Endothelial cell (in vitro differentiated cells): ENCODE data around the gene TBKBP1. TPM values are rescaled to one million over a fixed set of nuclear protein-coding genes. Genes with fewer than 3 reads are reported as not detected.
A peak's percentile ranks its signal among the peaks of the same experiment; 100 is the strongest.

ENCODE experiments used
- DNase-seq: peaks from one replicate; pipeline ENCODE4 v3.0.0; 2021; ENCODE audit warnings: low spot score
- H3K27ac Mint-ChIP-seq: one replicate; pipeline ENCODE4 v1.8.0; 2021; ENCODE audit warnings: mixed read lengths, inconsistent platforms; ENCODE audit not compliant: unreplicated experiment
- H3K27me3 Mint-ChIP-seq: one replicate; pipeline ENCODE4 v1.8.0; 2021; ENCODE audit warnings: mild to moderate bottlenecking, moderate library complexity, mixed read lengths, inconsistent platforms; ENCODE audit not compliant: unreplicated experiment
- H3K36me3 Mint-ChIP-seq: one replicate; pipeline ENCODE4 v1.8.0; 2021; ENCODE audit warnings: mild to moderate bottlenecking, low read depth, mixed read lengths, inconsistent platforms; ENCODE audit not compliant: unreplicated experiment
- H3K4me1 Mint-ChIP-seq: one replicate; pipeline ENCODE4 v1.8.0; 2021; ENCODE audit warnings: mild to moderate bottlenecking, mixed read lengths, inconsistent platforms; ENCODE audit not compliant: unreplicated experiment
- H3K4me3 Mint-ChIP-seq: one replicate; pipeline ENCODE4 v1.8.0; 2021; ENCODE audit warnings: mild to moderate bottlenecking, mixed read lengths, inconsistent platforms; ENCODE audit not compliant: unreplicated experiment
- H3K9me3 Mint-ChIP-seq: one replicate; pipeline ENCODE4 v1.8.0; 2021; ENCODE audit warnings: mixed read lengths, inconsistent platforms; ENCODE audit not compliant: unreplicated experiment
- CTCF ChIP-seq: fragments of 200-600 bp; sonication (generic); IDR thresholded peaks from one replicate; pipeline ENCODE4 v1.5.0; 2021; ENCODE audit warnings: antibody characterized with exemption; ENCODE audit not compliant: unreplicated experiment
- total RNA-seq: library from RNA; stranded (reverse); fragmentation: NEBNext Ultra II Directional; extraction: Animal tissue kit (Norgen Biotek cat#: 25700); gene quantifications from one replicate; pipeline ENCODE4 v1.2.1, GENCODE V29; 2021; ENCODE audit not compliant: unreplicated experiment

Gene TBKBP1
- total RNA-seq, 1 donor from 2014 or later: 31.4 TPM

- peaks cover 29% of the 10 kb centered on the region for H3K36me3 Mint-ChIP-seq
- no peaks in the 10 kb centered on the region for H3K9me3 Mint-ChIP-seq
- peaks cover 24% of the 10 kb centered on the region for H3K27me3 Mint-ChIP-seq
- H3K4me3 Mint-ChIP-seq: no peak overlapping the region
- H3K27ac Mint-ChIP-seq: no peak overlapping the region
- H3K4me1 Mint-ChIP-seq: peaks cover 7% of the 10 kb centered on the region
- no peak for DNase-seq
- TF ChIP-seq CTCF: no peak
These were observed 17.6 kb downstream of the TBKBP1 start for GRCh38 chr17:47711366-47712099.

GRCh38 chr17:47712330-47713023, 18.5 kb downstream of the TBKBP1 start:
- TF ChIP-seq CTCF: no peak
- H3K27ac Mint-ChIP-seq: no peak overlapping the region
- H3K4me1 Mint-ChIP-seq: no peaks in the 10 kb centered on the region
- DNase-seq: no peak
- H3K36me3 Mint-ChIP-seq: peaks cover 21% of the 10 kb centered on the region
- no peaks in the 10 kb centered on the region for H3K9me3 Mint-ChIP-seq
- no peak overlapping the region for H3K4me3 Mint-ChIP-seq
- peaks cover 19% of the 10 kb centered on the region for H3K27me3 Mint-ChIP-seq

GRCh38 chr17:47713980-47714700, 20.2 kb downstream of the TBKBP1 start:
- no peak for DNase-seq
- no peak overlapping the region for H3K4me3 Mint-ChIP-seq
- H3K36me3 Mint-ChIP-seq: peaks cover 16% of the 10 kb centered on the region
- H3K9me3 Mint-ChIP-seq: no peaks in the 10 kb centered on the region
- TF ChIP-seq CTCF: no peak
- H3K4me1 Mint-ChIP-seq: peaks cover 14% of the 10 kb centered on the region
- H3K27me3 Mint-ChIP-seq: peaks cover 26% of the 10 kb centered on the region
- H3K27ac Mint-ChIP-seq: peak overlapping the region; percentile 38

GRCh38 chr17:47714773-47715396, 20.9 kb downstream of the TBKBP1 start:
- peaks cover 25% of the 10 kb centered on the region for H3K27me3 Mint-ChIP-seq

More at GRCh38 chr17:47714773-47715396, 20.9 kb downstream of the TBKBP1 start:
- Mint-ChIP-seq H3K4me3 (no peak overlapping the region), H3K36me3 (peaks cover 12% of the 10 kb centered on the region), H3K4me1 (peaks cover 15% of the 10 kb centered on the region), H3K27ac (no peak overlapping the region), H3K9me3 (no peaks in the 10 kb centered on the region)
- TF ChIP-seq CTCF: no peak
- DNase-seq: no peak
